ENCODE measurements around the gene GALNT2. TPM values are rescaled to one million over a fixed set of nuclear protein-coding genes. Genes with fewer than 3 reads are reported as not detected.

GALNT2 gene
- total and polyA plus RNA-seq, 2 of the 13 experiments (the other 11 are each of a cell fraction or from before 2014, with no cell fraction given), result 39.3 to 39.6 TPM

- Histone ChIP-seq H3K9me3 (ENCODE audit: low read length) (no peaks in the 10 kb centered on the region), H3K9ac (ENCODE audit: insufficient read depth, low read depth, low read length) (no peak overlapping the region), H3K79me2 (ENCODE audit: insufficient read depth, low read length) (no peaks in the 10 kb centered on the region), H3K27me3 (ENCODE audit: control insufficient read depth in 1 of 2, insufficient read depth in 2 of 2, low read length in 2 of 2) (no peaks in the 10 kb centered on the region), H3K36me3 (replicated peaks in 1 of 2; ENCODE audit: control insufficient read depth in 1 of 2, insufficient read depth in 2 of 2, low read length in 2 of 2) (no peaks in the 10 kb centered on the region), H3K4me1 (ENCODE audit: insufficient read depth, low read length) (no peaks in the 10 kb centered on the region), H4K20me1 (ENCODE audit: insufficient read depth, low read length) (no peaks in the 10 kb centered on the region), H3K4me3 (replicated peaks in 1 of 3; ENCODE audit: insufficient read depth in 1 of 3, low read depth in 2 of 3, low read length in 3 of 3) (no peak overlapping the region), H2AFZ (ENCODE audit: low read length) (no peak overlapping the region), H3K4me2 (ENCODE audit: low read depth, low read length) (no peak overlapping the region), H3K27ac (ENCODE audit: extremely low read length, insufficient read depth, low read length) (no peak overlapping the region)
- WGBS (ENCODE audit: low lambda C conversion rate), result 28% methylated on average over 2 of the region's 2 CpGs
- no TSS peak for BruUV-seq (replicated peaks)
- no peak for TF ChIP-seq E2F1 (CRISPR knock-in tag; IDR thresholded peaks at IDR 0.05)
- no peak for TF ChIP-seq SPEN (CRISPR knock-in tag; IDR thresholded peaks at IDR 0.05; ENCODE audit: low read depth)
- TF ChIP-seq SETDB1 (CRISPR knock-in tag; IDR thresholded peaks at IDR 0.05; ENCODE audit: borderline replicate concordance), result no peak
- no peak for TF ChIP-seq HHEX (CRISPR knock-in tag; IDR thresholded peaks at IDR 0.05)
- TF ChIP-seq NR1H2 (CRISPR knock-in tag; IDR thresholded peaks at IDR 0.05; ENCODE audit: borderline replicate concordance, low read depth), result no peak
- TF ChIP-seq CCDC6 (CRISPR knock-in tag; IDR thresholded peaks at IDR 0.05), result no peak
- no peak for TF ChIP-seq NPAS2 (CRISPR knock-in tag; IDR thresholded peaks at IDR 0.05; ENCODE audit: borderline replicate concordance)
- no peak for TF ChIP-seq ZNF251 (CRISPR knock-in tag; IDR thresholded peaks at IDR 0.05)
- TF ChIP-seq ZNF121 (CRISPR knock-in tag; IDR thresholded peaks at IDR 0.05), result no peak
- no peak for TF ChIP-seq DR1 (CRISPR knock-in tag; IDR thresholded peaks at IDR 0.05)
- TF ChIP-seq CERS6 (CRISPR knock-in tag; IDR thresholded peaks at IDR 0.05), result no peak
- TF ChIP-seq SOX6 (IDR thresholded peaks at IDR 0.05), result no peak
- no peak for TF ChIP-seq SOX6 (CRISPR knock-in tag; IDR thresholded peaks at IDR 0.05)
- no peak for TF ChIP-seq ZNF839 (CRISPR knock-in tag; IDR thresholded peaks at IDR 0.05; ENCODE audit: borderline replicate concordance)
- no peak for TF ChIP-seq KDM1A (CRISPR knock-in tag; IDR thresholded peaks at IDR 0.05)
- no peak for TF ChIP-seq ZNF274 (CRISPR knock-in tag; IDR thresholded peaks at IDR 0.05)
- no peak for TF ChIP-seq TBX2 (CRISPR knock-in tag; IDR thresholded peaks at IDR 0.05; ENCODE audit: borderline replicate concordance)
- no peak for TF ChIP-seq ZFP90 (CRISPR knock-in tag; IDR thresholded peaks at IDR 0.05; ENCODE audit: borderline replicate concordance)
- TF ChIP-seq GLMP (CRISPR knock-in tag; IDR thresholded peaks at IDR 0.05; ENCODE audit: borderline replicate concordance), result no peak
- no peak for TF ChIP-seq UBTF (CRISPR knock-in tag; IDR thresholded peaks at IDR 0.05)
- TF ChIP-seq ZNF205 (CRISPR knock-in tag; IDR thresholded peaks at IDR 0.05), result no peak
- intact Hi-C loops (cut with micrococcal nuclease; ENCODE audit: unreplicated experiment), result no loop called here
- CTCF ChIA-PET (ENCODE audit: low intra/inter-chr PET ratio, low total read pairs), result no interaction called here
- no peak for FAIRE-seq
- ATAC-seq, result no peak
- POLR2A ChIA-PET, result no interaction called here
- in situ Hi-C loops (cut with HindIII; ENCODE audit: extremely low pct_ligation_motif_present, low pct_unique_long_range_greater_than_20kb), result no loop called here
- DNase-seq (ENCODE audit: low spot score), result no peak
These were observed 36.8 kb upstream of the GALNT2 start for GRCh38 chr1:230030122-230030821.

Data from HepG2 (cell line).